GM21367 (cell line): Measurements from ENCODE around the gene FOXN4.

Experiments
- ATAC-seq: cut with Tn5 transposase; IDR thresholded peaks from one replicate; pipeline ENCODE4 v1.9.1; 2021; ENCODE audit not compliant: unreplicated experiment

Gene FOXN4

GRCh38 chr12:109259545-109259895 lies 49.6 kb downstream of the FOXN4 start:
- ATAC-seq = no peak

GRCh38 chr12:109258607-109259544 lies 50.2 kb downstream of the FOXN4 start:
- ATAC-seq = no peak

GRCh38 chr12:109258201-109258600 lies 50.9 kb downstream of the FOXN4 start:
- no peak for ATAC-seq

GRCh38 chr12:109256011-109256410 lies 53.1 kb downstream of the FOXN4 start:
- ATAC-seq = no peak

GRCh38 chr12:109255377-109255776 lies 53.7 kb downstream of the FOXN4 start:
- no peak for ATAC-seq

- no peak for ATAC-seq
These were observed 55.1 kb downstream of the FOXN4 start for GRCh38 chr12:109253913-109254544.

GRCh38 chr12:109252799-109253198 lies 56.3 kb downstream of the FOXN4 start:
- ATAC-seq = no peak

GRCh38 chr12:109250523-109250922 lies 58.6 kb downstream of the FOXN4 start:
- no peak for ATAC-seq

- no peak for ATAC-seq
These were observed 61.0 kb downstream of the FOXN4 start for GRCh38 chr12:109247831-109248654.

GRCh38 chr12:109246221-109246620 lies 62.9 kb downstream of the FOXN4 start:
- no peak for ATAC-seq

GRCh38 chr12:109244073-109244472 lies 65.0 kb downstream of the FOXN4 start:
- no peak for ATAC-seq

GRCh38 chr12:109241936-109242335 lies 67.1 kb downstream of the FOXN4 start:
- ATAC-seq = no peak

GRCh38 chr12:109240365-109240764 lies 68.7 kb downstream of the FOXN4 start:
- ATAC-seq = no peak

GRCh38 chr12:109239691-109240090 lies 69.4 kb downstream of the FOXN4 start:
- no peak for ATAC-seq

- ATAC-seq = no peak
These were observed 69.9 kb downstream of the FOXN4 start for GRCh38 chr12:109239179-109239578.

- no peak for ATAC-seq
These were observed 72.8 kb downstream of the FOXN4 start for GRCh38 chr12:109236257-109236656.

GRCh38 chr12:109234012-109234411 lies 75.1 kb downstream of the FOXN4 start:
- ATAC-seq = no peak

- no peak for ATAC-seq
These were observed 76.4 kb downstream of the FOXN4 start for GRCh38 chr12:109232731-109233130.

GRCh38 chr12:109230193-109230592 lies 78.9 kb downstream of the FOXN4 start:
- ATAC-seq = no peak

GRCh38 chr12:109228664-109229063 lies 80.4 kb downstream of the FOXN4 start:
- no peak for ATAC-seq
